ENCODE results near the gene ADAMTS20. TPM values are rescaled to one million over a fixed set of nuclear protein-coding genes. Genes with fewer than 3 reads are reported as not detected.
A peak's percentile ranks its signal among the peaks of the same experiment; 100 is the strongest.

Gene ADAMTS20
- polyA plus RNA-seq, 1 experiment, result not detected

- peak; percentile 79 for DNase-seq (ENCODE audit: low read depth)
- Histone ChIP-seq H3K36me3 (ENCODE audit: control insufficient read depth, insufficient read depth, low read length) (no peaks in the 10 kb centered on the region), H3K27me3 (ENCODE audit: control insufficient read depth, insufficient read depth, low read length) (no peaks in the 10 kb centered on the region), H3K4me3 (ENCODE audit: low read depth, low read length) (no peak overlapping the region)
- ChIA-PET CTCF (no interaction called here), POLR2A (interaction anchor here (0.6 kb wide), 1 partner anchor 99 kb away, joined by 5 read pairs; no protein-coding TSS in a partner anchor)
- TF ChIP-seq, protein P1, sequence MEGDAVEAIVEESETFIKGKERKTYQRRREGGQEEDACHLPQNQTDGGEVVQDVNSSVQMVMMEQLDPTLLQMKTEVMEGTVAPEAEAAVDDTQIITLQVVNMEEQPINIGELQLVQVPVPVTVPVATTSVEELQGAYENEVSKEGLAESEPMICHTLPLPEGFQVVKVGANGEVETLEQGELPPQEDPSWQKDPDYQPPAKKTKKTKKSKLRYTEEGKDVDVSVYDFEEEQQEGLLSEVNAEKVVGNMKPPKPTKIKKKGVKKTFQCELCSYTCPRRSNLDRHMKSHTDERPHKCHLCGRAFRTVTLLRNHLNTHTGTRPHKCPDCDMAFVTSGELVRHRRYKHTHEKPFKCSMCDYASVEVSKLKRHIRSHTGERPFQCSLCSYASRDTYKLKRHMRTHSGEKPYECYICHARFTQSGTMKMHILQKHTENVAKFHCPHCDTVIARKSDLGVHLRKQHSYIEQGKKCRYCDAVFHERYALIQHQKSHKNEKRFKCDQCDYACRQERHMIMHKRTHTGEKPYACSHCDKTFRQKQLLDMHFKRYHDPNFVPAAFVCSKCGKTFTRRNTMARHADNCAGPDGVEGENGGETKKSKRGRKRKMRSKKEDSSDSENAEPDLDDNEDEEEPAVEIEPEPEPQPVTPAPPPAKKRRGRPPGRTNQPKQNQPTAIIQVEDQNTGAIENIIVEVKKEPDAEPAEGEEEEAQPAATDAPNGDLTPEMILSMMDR (IDR thresholded peaks at IDR 0.05; ENCODE audit: insufficient read depth, low read depth, low read length), result no peak
Measured at GRCh38 chr12:43306066-43306465, 245.9 kb downstream of the ADAMTS20 start.

DNA sequence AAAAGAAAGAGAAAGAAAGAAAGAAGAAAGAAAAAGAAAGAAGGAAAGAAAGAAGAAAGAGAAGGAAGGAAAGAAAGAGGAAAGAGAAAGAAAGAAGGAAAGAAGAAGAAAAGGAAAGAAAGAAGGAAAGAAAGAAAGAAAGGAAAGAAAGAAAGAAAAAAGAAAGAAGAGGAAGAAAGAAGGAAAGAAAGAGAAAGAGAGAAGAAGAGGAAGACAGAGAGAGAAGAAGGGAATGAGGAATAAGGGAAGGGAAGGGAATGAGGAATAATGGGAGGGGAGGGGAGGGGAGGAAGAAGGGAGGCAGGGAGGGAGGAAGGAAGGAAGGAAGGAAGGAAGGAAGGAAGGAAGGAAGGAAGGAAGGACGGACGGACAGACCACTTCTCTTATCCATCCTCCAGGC, 246.9 kb downstream of the ADAMTS20 start:
- ChIA-PET CTCF (interaction anchor here (0.6 kb wide), 1 partner anchor 16 kb away, joined by 6 read pairs; no protein-coding TSS in a partner anchor), POLR2A (no interaction called here)
- Histone ChIP-seq H3K27me3 (ENCODE audit: control insufficient read depth, insufficient read depth, low read length) (no peaks in the 10 kb centered on the region), H3K4me3 (ENCODE audit: low read depth, low read length) (no peak overlapping the region), H3K36me3 (ENCODE audit: control insufficient read depth, insufficient read depth, low read length) (no peaks in the 10 kb centered on the region)
- TF ChIP-seq, protein P1 (IDR thresholded peaks at IDR 0.05; ENCODE audit: insufficient read depth, low read depth, low read length), result no peak
- DNase-seq (ENCODE audit: low read depth), result no peak

Other genes with a start within 250 kb of the ADAMTS20 start
- 3.5 and 6.9 TPM in 2 replicates for gene PUS7L, start 206.6 kb upstream of the ADAMTS20 start, polyA plus RNA-seq (2011; rRNA removed)
- 11.3 and 16.4 TPM in 2 replicates for gene IRAK4, start 206.7 kb upstream of the ADAMTS20 start, polyA plus RNA-seq (2011; rRNA removed)

All from BJ (cell line).